HEK293 (cell line): ENCODE measurements around the gene TMEM50B.
A peak's percentile ranks its signal among the peaks of the same experiment; 100 is the strongest.

ENCODE experiments used
- CTCF ChIA-PET: fragments of 350-600 bp; formaldehyde crosslinking; extraction: SDS; loops from one replicate; lab custom pipeline; 2021; ENCODE audit warnings: antibody characterized with exemption; lab: Yijun Ruan, JAX
- POLR2A ChIA-PET: fragments of 300-600 bp; formaldehyde crosslinking; extraction: SDS; loops from one replicate; lab custom pipeline; 2020; ENCODE audit warnings: antibody characterized with exemption, inconsistent platforms; lab: Yijun Ruan, JAX
- H3K27ac ChIP-seq: fragments of 200-500 bp; sonication (Bioruptor generic); 2 replicates; pipeline ENCODE4 v1.5.1; 2014; ENCODE audit warnings: low read depth, low read length, control low read depth, inconsistent platforms; ENCODE audit errors: extremely low read depth
- H3K36me3 ChIP-seq, 2 experiments: fragments of 200-500 bp in 1 of 2; sonication (Bioruptor generic) in 1 of 2; 1 replicate in 1 of 2; 2 replicates in 1 of 2; pipeline ENCODE4 v1.5.1; 2014 to 2017; ENCODE audit warnings: inconsistent platforms in 2 of 2, low read length in 2 of 2; ENCODE audit not compliant: control insufficient read depth in 2 of 2, insufficient read depth in 1 of 2
- H3K4me1 ChIP-seq: fragments of 200-500 bp; sonication (Bioruptor generic); 2 replicates; pipeline ENCODE4 v1.5.1; 2014; ENCODE audit warnings: mild to moderate bottlenecking, low read length, inconsistent platforms; ENCODE audit not compliant: control insufficient read depth, insufficient read depth
- H3K4me3 ChIP-seq: 2 replicates; pipeline ENCODE4 v1.5.1; 2011; ENCODE audit warnings: low read depth, mild to moderate bottlenecking, control low read depth, low read length, moderate library complexity
- H3K9me3 ChIP-seq: fragments of 200-500 bp; sonication (Bioruptor generic); 2 replicates; pipeline ENCODE4 v1.5.1; 2014; ENCODE audit warnings: low read depth, low read length, inconsistent platforms; ENCODE audit not compliant: control insufficient read depth, insufficient read depth
- ELK4 ChIP-seq: IDR thresholded peaks from 2 replicates; pipeline ENCODE4 v1.6.1; 2011; ENCODE audit warnings: mild to moderate bottlenecking, low read depth, low read length, borderline replicate concordance
- MEIS1 ChIP-seq: sonication (generic); formaldehyde crosslinking; IDR thresholded peaks from 2 replicates; pipeline ENCODE4 v1.8.1; 2022; ENCODE audit warnings: missing genetic modification reagents, mild to moderate bottlenecking, borderline replicate concordance
- OSR2 ChIP-seq: fragments of 450-650 bp; formaldehyde crosslinking; IDR thresholded peaks from 2 replicates; pipeline ENCODE4 v1.5.1; 2016; ENCODE audit warnings: missing biosample characterization, missing genetic modification characterization
- SP3 ChIP-seq: fragments of 450-650 bp; formaldehyde crosslinking; IDR thresholded peaks from 2 replicates; pipeline ENCODE4 v1.5.1; 2016; ENCODE audit warnings: missing biosample characterization, missing genetic modification characterization
- TCF7L2 ChIP-seq: IDR thresholded peaks from 2 replicates; pipeline ENCODE4 v1.6.1; 2011; ENCODE audit warnings: low read depth, mild to moderate bottlenecking, inconsistent platforms, low read length, moderate library complexity, borderline replicate concordance
- ZBTB44 ChIP-seq: fragments of 450-650 bp; IDR thresholded peaks from 2 replicates; pipeline ENCODE4 v1.5.1; 2018; ENCODE audit warnings: missing biosample characterization, mild to moderate bottlenecking, missing genetic modification characterization
- ZBTB8A ChIP-seq: fragments of 450-650 bp; formaldehyde crosslinking; IDR thresholded peaks from 2 replicates; pipeline ENCODE4 v1.5.1; 2016; ENCODE audit warnings: missing biosample characterization, missing genetic modification characterization
- ZNF121 ChIP-seq: fragments of 450-650 bp; formaldehyde crosslinking; IDR thresholded peaks from 2 replicates; pipeline ENCODE4 v1.5.1; 2016; ENCODE audit warnings: missing biosample characterization, missing genetic modification characterization
- ZNF184 ChIP-seq: fragments of 450-650 bp; IDR thresholded peaks from 2 replicates; pipeline ENCODE4 v1.5.1; 2018; ENCODE audit warnings: missing biosample characterization, mild to moderate bottlenecking, missing genetic modification characterization
- ZNF354C ChIP-seq: fragments of 450-650 bp; formaldehyde crosslinking; IDR thresholded peaks from 2 replicates; pipeline ENCODE4 v1.5.1; 2016; ENCODE audit warnings: missing biosample characterization, missing genetic modification characterization, low read depth, borderline replicate concordance
- ZNF391 ChIP-seq: fragments of 450-650 bp; formaldehyde crosslinking; IDR thresholded peaks from 2 replicates; pipeline ENCODE4 v1.5.1; 2016; ENCODE audit warnings: low read depth, missing biosample characterization, missing genetic modification characterization, borderline replicate concordance
- ZNF610 ChIP-seq: fragments of 450-650 bp; formaldehyde crosslinking; IDR thresholded peaks from 2 replicates; pipeline ENCODE4 v1.5.1; 2016; ENCODE audit warnings: missing biosample characterization, missing genetic modification characterization, borderline replicate concordance
- ZNF624 ChIP-seq: fragments of 450-650 bp; formaldehyde crosslinking; IDR thresholded peaks from 2 replicates; pipeline ENCODE4 v1.5.1; 2017; ENCODE audit warnings: missing biosample characterization, missing genetic modification characterization
- ZNF677 ChIP-seq: fragments of 450-650 bp; IDR thresholded peaks from 2 replicates; pipeline ENCODE4 v1.5.0; 2018; ENCODE audit warnings: missing biosample characterization, mild to moderate bottlenecking, missing genetic modification characterization, moderate library complexity
- ZNF777 ChIP-seq: fragments of 450-650 bp; formaldehyde crosslinking; IDR thresholded peaks from 2 replicates; pipeline ENCODE4 v1.5.1; 2017; ENCODE audit warnings: missing biosample characterization, missing genetic modification characterization, borderline replicate concordance
- ZSCAN16 ChIP-seq: fragments of 450-650 bp; formaldehyde crosslinking; IDR thresholded peaks from 2 replicates; pipeline ENCODE4 v1.5.1; 2016; ENCODE audit warnings: missing biosample characterization, missing genetic modification characterization
- TF ChIP-seq, protein P1 (sequence below): fragments of 450-650 bp; formaldehyde crosslinking; IDR thresholded peaks from 2 replicates; pipeline ENCODE4 v1.5.1; 2016; ENCODE audit warnings: missing biosample characterization, missing genetic modification characterization
- TF ChIP-seq, protein P2 (sequence below): fragments of 450-650 bp; formaldehyde crosslinking; IDR thresholded peaks from 2 replicates; pipeline ENCODE4 v1.5.1; 2016; ENCODE audit warnings: missing biosample characterization, missing genetic modification characterization
- TF ChIP-seq, protein P3 (sequence below): fragments of 450-650 bp; IDR thresholded peaks from 2 replicates; pipeline ENCODE4 v1.5.1; 2018; ENCODE audit warnings: missing biosample characterization, missing genetic modification characterization
- TF ChIP-seq, protein P4 (sequence below): fragments of 450-650 bp; formaldehyde crosslinking; IDR thresholded peaks from 2 replicates; pipeline ENCODE4 v1.5.1; 2016; ENCODE audit warnings: missing biosample characterization, missing genetic modification characterization
- TF ChIP-seq, protein P5 (sequence below): fragments of 450-650 bp; formaldehyde crosslinking; optimal IDR thresholded peaks from 2 replicates; pipeline ENCODE3; 2016; ENCODE audit warnings: missing biosample characterization, mild to moderate bottlenecking, missing genetic modification characterization
- TF ChIP-seq, protein P6 (sequence below): fragments of 450-650 bp; formaldehyde crosslinking; IDR thresholded peaks from 2 replicates; pipeline ENCODE4 v1.5.1; 2017; ENCODE audit warnings: missing biosample characterization, missing genetic modification characterization

Gene TMEM50B

DNA sequence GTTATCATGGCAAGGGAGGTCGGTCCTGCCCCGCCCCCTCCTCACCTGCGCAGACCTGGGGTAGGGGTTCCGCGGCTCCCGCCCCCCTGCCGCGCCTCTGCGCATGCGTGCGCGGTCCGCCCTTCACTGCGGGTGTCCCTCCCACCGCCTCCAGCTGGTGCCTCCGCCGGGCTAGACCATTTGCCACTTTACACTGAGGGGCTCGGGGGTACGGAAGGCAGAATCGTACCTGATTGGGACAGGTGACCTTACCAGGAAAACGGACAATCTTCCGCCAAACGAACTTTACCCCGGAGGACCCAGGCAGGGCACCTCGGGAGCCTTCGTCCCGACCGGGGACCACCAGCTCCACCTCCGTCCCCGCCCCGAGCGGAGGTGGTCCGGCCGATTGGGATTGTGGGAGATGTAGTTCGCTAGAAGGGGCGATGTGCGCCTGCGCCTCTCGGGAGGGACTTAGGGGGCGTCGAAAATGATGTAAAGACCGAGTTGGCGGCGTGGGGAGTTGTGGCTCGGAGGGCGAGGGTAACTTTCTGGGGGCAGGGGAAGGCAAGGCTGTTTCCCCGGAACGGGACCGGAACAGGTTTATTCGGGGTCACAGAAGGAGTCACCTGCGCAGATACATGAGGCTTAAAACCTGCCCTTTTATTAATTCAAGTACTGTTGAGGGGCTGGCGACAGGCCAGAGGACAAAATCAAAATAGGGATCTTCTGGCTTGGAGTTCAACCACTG lies 11.8 kb upstream of the TMEM50B start, which contains the start of gene DNAJC28 (continued):
- TF ChIP-seq, protein P1, sequence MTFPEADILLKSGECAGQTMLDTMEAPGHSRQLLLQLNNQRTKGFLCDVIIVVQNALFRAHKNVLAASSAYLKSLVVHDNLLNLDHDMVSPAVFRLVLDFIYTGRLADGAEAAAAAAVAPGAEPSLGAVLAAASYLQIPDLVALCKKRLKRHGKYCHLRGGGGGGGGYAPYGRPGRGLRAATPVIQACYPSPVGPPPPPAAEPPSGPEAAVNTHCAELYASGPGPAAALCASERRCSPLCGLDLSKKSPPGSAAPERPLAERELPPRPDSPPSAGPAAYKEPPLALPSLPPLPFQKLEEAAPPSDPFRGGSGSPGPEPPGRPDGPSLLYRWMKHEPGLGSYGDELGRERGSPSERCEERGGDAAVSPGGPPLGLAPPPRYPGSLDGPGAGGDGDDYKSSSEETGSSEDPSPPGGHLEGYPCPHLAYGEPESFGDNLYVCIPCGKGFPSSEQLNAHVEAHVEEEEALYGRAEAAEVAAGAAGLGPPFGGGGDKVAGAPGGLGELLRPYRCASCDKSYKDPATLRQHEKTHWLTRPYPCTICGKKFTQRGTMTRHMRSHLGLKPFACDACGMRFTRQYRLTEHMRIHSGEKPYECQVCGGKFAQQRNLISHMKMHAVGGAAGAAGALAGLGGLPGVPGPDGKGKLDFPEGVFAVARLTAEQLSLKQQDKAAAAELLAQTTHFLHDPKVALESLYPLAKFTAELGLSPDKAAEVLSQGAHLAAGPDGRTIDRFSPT, result no peak
- TF ChIP-seq MEIS1 (CRISPR knock-in tag), result no peak
- TF ChIP-seq SP3, result peak; percentile 100
- peak; percentile 42; the same call in 1 of the 2 replicates for TF ChIP-seq ZNF624 (tag by site-specific recombination)
- TF ChIP-seq ELK4, result no peak
- TF ChIP-seq, protein P2, sequence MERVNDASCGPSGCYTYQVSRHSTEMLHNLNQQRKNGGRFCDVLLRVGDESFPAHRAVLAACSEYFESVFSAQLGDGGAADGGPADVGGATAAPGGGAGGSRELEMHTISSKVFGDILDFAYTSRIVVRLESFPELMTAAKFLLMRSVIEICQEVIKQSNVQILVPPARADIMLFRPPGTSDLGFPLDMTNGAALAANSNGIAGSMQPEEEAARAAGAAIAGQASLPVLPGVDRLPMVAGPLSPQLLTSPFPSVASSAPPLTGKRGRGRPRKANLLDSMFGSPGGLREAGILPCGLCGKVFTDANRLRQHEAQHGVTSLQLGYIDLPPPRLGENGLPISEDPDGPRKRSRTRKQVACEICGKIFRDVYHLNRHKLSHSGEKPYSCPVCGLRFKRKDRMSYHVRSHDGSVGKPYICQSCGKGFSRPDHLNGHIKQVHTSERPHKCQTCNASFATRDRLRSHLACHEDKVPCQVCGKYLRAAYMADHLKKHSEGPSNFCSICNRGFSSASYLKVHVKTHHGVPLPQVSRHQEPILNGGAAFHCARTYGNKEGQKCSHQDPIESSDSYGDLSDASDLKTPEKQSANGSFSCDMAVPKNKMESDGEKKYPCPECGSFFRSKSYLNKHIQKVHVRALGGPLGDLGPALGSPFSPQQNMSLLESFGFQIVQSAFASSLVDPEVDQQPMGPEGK (tag by site-specific recombination), result peak; percentile 97
- TF ChIP-seq ZNF121 (tag by site-specific recombination), result no peak
- TF ChIP-seq, protein P3, sequence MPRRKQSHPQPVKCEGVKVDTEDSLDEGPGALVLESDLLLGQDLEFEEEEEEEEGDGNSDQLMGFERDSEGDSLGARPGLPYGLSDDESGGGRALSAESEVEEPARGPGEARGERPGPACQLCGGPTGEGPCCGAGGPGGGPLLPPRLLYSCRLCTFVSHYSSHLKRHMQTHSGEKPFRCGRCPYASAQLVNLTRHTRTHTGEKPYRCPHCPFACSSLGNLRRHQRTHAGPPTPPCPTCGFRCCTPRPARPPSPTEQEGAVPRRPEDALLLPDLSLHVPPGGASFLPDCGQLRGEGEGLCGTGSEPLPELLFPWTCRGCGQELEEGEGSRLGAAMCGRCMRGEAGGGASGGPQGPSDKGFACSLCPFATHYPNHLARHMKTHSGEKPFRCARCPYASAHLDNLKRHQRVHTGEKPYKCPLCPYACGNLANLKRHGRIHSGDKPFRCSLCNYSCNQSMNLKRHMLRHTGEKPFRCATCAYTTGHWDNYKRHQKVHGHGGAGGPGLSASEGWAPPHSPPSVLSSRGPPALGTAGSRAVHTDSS, result 0 out of 2 replicates have a peak, but pooled peaks have one; percentile 21
- TF ChIP-seq ZNF610, result peak; percentile 52; the same call in 1 of the 2 replicates
- TF ChIP-seq ZSCAN16 (tag by site-specific recombination), result no peak
- TF ChIP-seq OSR2 (tag by site-specific recombination), result 0 out of 2 replicates have a peak, but pooled peaks have one; percentile 3
- no peak for TF ChIP-seq ZNF354C (tag by site-specific recombination)
- TF ChIP-seq, protein P4, sequence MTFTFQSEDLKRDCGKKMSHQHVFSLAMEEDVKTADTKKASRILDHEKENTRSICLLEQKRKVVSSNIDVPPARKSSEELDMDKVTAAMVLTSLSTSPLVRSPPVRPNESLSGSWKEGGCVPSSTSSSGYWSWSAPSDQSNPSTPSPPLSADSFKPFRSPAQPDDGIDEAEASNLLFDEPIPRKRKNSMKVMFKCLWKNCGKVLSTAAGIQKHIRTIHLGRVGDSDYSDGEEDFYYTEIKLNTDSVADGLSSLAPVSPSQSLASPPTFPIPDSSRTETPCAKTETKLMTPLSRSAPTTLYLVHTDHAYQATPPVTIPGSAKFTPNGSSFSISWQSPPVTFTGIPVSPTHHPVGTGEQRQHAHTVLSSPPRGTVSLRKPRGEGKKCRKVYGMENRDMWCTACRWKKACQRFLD (tag by site-specific recombination), result no peak

GRCh38 chr21:33490991-33491372 lies 11.2 kb upstream of the TMEM50B start:
- H3K9me3 ChIP-seq, result no peaks in the 10 kb centered on the region
- POLR2A ChIA-PET, result interaction anchor here (0.8 to 5.0 kb wide), 12 partner anchors 9 to 166 kb away, joined by 3 to 154 read pairs (median 4); partner anchors contain the start of genes DONSON, IFNAR1, SON and TMEM50B
- H3K27ac ChIP-seq, result peak overlapping the region; percentile 38; the same call in 1 of the 2 replicates
- H3K36me3 ChIP-seq, result no peaks in the 10 kb centered on the region
- CTCF ChIA-PET, result interaction anchor here (0.5 to 2.1 kb wide), 5 partner anchors 10 to 291 kb away, joined by 3 to 16 read pairs (median 4); partner anchors contain the start of gene TMEM50B
- H3K4me1 ChIP-seq, result no peaks in the 10 kb centered on the region; the same call in 1 of the 2 replicates
- peak overlapping the region; percentile 84 for H3K4me3 ChIP-seq
- TF ChIP-seq ZBTB44 (0 out of 2 replicates have a peak, but pooled peaks have one; percentile 4), ZNF184 (tag by site-specific recombination) (no peak), ZNF777 (no peak), TCF7L2 (no peak), ZNF677 (tag by site-specific recombination) (no peak), ZBTB8A (tag by site-specific recombination) (no peak), ZNF391 (tag by site-specific recombination) (0 out of 2 replicates have a peak, but pooled peaks have one; percentile 7)
- TF ChIP-seq, protein P5, sequence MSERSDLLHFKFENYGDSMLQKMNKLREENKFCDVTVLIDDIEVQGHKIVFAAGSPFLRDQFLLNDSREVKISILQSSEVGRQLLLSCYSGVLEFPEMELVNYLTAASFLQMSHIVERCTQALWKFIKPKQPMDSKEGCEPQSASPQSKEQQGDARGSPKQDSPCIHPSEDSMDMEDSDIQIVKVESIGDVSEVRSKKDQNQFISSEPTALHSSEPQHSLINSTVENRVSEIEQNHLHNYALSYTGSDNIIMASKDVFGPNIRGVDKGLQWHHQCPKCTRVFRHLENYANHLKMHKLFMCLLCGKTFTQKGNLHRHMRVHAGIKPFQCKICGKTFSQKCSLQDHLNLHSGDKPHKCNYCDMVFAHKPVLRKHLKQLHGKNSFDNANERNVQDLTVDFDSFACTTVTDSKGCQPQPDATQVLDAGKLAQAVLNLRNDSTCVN (tag by site-specific recombination), result no peak
- TF ChIP-seq, protein P6, sequence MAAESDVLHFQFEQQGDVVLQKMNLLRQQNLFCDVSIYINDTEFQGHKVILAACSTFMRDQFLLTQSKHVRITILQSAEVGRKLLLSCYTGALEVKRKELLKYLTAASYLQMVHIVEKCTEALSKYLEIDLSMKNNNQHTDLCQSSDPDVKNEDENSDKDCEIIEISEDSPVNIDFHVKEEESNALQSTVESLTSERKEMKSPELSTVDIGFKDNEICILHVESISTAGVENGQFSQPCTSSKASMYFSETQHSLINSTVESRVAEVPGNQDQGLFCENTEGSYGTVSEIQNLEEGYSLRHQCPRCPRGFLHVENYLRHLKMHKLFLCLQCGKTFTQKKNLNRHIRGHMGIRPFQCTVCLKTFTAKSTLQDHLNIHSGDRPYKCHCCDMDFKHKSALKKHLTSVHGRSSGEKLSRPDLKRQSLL (tag by site-specific recombination), result no peak
